NCI-H2196 treated with DMSO at 0.1 percent for 48 hours (cell line): Measurements from ENCODE around the gene UACA.
A peak's percentile ranks its signal among the peaks of the same experiment; 100 is the strongest.
"Not testable (repeated sequence)": the region's sequence is repeated elsewhere in the genome, so short reads cannot be mapped to it uniquely, and the experiment has no call there.

Experiments used
- DNase-seq: peaks from one replicate; lab custom pipeline; 2025; ENCODE audit not compliant: unreplicated experiment; lab: John Stamatoyannopoulos, UW

Gene UACA, protein sequence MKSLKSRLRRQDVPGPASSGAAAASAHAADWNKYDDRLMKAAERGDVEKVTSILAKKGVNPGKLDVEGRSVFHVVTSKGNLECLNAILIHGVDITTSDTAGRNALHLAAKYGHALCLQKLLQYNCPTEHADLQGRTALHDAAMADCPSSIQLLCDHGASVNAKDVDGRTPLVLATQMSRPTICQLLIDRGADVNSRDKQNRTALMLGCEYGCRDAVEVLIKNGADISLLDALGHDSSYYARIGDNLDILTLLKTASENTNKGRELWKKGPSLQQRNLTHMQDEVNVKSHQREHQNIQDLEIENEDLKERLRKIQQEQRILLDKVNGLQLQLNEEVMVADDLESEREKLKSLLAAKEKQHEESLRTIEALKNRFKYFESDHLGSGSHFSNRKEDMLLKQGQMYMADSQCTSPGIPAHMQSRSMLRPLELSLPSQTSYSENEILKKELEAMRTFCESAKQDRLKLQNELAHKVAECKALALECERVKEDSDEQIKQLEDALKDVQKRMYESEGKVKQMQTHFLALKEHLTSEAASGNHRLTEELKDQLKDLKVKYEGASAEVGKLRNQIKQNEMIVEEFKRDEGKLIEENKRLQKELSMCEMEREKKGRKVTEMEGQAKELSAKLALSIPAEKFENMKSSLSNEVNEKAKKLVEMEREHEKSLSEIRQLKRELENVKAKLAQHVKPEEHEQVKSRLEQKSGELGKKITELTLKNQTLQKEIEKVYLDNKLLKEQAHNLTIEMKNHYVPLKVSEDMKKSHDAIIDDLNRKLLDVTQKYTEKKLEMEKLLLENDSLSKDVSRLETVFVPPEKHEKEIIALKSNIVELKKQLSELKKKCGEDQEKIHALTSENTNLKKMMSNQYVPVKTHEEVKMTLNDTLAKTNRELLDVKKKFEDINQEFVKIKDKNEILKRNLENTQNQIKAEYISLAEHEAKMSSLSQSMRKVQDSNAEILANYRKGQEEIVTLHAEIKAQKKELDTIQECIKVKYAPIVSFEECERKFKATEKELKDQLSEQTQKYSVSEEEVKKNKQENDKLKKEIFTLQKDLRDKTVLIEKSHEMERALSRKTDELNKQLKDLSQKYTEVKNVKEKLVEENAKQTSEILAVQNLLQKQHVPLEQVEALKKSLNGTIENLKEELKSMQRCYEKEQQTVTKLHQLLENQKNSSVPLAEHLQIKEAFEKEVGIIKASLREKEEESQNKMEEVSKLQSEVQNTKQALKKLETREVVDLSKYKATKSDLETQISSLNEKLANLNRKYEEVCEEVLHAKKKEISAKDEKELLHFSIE (N-terminal part only)

GRCh38 chr15:70763120-70763949 lies at the start of gene UACA:
Gene UACA, minus strand, starts transcription at chr15:70763558. Its CDS starts 151 bp downstream, at chr15:70763407.
- peak; percentile 72 for DNase-seq

GRCh38 chr15:70812827-70813364 lies 49.5 kb upstream of the UACA start:
- DNase-seq = no peak

DNA sequence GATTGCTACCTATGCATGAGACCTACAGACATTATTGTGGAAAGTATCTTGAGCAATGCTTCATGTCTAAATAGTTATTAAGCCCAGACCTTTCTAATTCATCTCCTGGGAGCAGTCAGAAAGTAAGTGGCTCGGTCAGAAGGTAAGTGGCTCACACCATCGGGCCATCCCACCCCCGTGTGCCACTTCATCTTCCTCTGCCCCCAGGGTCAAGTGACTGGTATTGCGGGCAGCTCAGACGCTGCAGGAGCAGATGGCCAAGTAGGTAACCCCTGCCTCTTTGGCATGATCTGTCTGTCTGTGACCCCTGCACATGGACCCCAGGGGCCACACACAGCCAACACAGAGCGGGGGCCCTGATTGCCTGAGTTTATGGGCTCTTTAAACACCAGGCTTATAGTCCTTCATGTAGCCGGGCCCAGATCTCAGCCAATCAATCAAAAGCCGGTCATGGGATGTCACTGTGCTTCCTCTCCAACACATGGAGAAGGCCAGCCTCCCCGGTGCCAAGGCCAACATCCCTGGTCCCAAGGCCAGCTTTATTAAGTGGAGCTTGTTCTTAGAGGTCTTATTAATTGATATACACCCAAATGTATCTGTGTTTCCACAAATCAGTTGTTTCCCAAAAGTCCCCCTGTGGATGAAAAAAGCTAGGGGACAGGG lies 47.7 kb upstream of the UACA start:
- DNase-seq = no peak

DNA sequence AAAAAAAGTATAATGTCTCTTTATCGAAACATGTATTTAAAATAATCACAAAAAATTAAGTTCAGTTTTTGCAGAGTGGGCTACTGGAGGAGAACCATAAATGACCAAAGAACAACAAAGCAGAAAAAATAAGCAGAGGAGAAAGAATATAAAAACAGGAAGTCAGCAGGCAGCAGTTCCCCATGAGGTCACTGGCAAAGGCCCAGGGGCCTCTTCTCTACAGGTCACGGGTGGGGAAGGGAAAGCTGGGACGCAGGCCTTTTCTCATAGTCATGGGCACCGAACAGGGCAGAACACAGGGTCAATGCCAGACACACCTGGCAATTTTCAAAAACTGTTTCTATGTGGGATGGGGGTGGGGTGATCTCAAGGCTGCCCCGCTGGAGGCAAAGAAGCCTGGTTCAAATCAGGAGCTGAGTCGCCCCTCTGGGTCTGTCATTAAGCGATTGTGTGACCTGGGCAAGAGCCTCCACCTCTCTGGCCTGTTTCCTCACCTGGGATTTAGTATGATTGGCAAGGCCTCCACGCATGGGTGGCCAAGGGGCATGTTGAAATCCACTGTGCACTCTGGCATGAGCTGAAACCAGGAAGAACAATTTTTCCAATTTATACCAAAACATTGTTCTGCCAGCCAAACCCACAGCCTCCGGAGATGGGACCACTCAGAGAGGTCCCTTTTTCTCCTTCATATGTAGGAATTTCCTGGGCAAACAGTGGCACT lies 43.8 kb upstream of the UACA start:
- DNase-seq = no peak

GRCh38 chr15:70804388-70804787 lies 41.0 kb upstream of the UACA start:
- not testable (repeated sequence) for DNase-seq

DNA sequence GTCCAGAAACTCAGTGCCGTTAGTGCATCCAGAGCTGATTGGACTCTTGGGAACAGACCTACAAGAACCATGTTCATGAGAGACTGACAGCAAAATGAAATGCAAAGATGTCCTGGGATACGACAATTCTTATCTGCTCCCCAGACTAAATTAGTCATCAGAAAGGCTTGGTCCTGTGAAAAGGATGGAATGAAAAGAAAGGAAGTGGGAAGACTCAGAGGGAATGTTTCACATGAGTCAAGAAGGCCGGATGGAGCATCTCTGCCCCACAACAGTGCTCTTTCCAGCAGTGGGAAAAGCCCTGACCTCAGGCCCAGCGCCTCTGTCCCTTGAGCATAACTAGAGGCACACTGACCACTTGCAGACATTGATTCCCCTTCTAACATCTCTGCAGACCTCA lies 39.3 kb upstream of the UACA start:
- DNase-seq = no peak

- no peak for DNase-seq
Observed at GRCh38 chr15:70801109-70801508, 37.8 kb upstream of the UACA start.

DNA sequence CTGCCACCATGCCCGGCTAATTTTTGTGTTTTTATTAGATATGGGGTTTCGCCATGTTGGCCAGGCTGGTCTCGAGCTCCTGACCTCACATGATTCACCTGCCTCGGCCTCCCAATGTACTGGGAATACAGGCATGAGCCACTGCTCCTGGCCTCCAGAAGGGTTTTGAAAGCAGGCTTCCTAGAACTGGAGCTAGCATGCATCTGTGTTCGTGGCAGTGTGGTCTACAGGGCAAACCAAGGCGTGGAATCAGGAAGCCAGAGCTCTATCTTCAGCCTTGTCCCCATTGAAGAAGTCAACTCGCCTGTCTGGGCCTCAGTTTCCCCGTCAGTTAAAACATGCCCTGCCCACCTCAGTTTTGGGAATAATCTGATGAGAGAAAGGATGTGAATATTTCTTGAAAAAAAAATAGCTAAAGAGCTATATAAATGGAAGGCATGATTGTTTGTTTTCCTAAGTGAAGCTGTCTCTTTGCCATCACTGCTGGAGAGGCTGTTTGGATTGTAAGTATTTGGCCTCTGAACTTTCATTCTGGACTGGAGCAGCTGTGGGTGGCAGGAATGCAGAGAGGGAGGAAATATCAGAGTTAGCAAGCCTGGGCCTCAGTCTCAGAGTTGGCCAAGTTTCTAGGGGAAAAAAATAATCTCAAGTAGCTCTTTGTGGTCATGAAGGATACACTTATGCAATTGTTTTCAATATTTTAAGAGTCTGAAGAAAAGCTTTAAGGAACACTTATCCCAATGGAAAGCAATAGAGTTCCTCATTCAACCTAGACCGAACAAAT lies 36.5 kb upstream of the UACA start:
- no peak for DNase-seq

DNA sequence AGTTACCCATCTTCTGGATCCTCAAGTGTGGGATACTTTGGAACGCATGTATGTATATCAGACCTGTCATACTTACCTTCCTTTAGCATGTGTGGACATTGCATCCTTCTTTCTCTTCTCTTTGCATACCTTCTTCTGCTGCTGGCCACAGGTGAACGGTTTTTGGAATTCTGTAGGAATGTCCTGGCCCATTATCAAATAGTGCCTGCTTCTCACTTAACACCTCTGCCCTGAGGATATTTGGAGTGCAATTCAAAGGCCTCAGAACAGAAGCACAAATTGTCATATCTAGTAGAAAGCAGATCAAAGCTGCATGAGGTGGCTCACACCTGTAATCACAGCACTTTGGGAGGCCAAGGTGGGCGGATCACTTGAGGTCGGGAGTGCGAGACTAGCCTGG lies 34.1 kb upstream of the UACA start:
- no peak for DNase-seq

DNA sequence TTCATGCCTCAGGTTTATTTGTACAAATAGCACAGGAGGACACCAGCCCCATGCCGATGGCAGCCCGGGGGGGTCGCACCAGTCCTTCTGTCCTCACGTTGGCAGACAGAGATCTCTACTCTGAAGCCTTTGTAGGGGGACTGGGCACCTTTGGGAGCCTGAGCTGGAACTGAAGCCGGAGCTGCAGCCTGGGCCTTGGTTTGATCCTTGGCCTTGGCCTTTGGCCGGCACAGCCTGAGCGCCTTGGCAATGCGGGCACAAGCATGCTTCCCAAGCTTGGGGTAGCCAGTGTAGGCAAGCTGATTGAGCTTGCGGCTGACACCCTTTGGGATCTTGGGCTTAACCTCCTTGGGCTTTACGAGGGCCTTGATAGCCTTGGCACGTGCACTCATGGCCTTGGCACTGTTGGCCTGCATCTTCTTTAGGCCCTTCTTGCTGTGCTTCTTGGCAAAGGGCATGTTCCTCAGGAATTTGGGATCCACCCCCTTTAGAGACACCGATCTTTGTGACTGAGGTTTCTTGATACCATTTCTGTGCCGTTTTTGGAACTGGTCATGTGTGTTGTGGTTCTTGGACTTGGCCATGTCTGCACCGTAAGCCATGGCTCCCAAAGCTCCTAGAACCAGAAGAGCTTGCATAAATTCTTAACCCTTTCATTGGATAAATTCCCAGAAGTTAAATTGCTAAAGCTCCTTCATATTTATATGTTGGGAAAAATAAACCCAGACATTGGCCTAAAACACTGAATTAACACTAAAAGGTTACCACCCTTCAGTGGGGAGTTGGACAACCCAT lies 33.4 kb upstream of the UACA start:
- no peak for DNase-seq

- DNase-seq = no peak
Observed at GRCh38 chr15:70795311-70795665, 31.9 kb upstream of the UACA start.

DNA sequence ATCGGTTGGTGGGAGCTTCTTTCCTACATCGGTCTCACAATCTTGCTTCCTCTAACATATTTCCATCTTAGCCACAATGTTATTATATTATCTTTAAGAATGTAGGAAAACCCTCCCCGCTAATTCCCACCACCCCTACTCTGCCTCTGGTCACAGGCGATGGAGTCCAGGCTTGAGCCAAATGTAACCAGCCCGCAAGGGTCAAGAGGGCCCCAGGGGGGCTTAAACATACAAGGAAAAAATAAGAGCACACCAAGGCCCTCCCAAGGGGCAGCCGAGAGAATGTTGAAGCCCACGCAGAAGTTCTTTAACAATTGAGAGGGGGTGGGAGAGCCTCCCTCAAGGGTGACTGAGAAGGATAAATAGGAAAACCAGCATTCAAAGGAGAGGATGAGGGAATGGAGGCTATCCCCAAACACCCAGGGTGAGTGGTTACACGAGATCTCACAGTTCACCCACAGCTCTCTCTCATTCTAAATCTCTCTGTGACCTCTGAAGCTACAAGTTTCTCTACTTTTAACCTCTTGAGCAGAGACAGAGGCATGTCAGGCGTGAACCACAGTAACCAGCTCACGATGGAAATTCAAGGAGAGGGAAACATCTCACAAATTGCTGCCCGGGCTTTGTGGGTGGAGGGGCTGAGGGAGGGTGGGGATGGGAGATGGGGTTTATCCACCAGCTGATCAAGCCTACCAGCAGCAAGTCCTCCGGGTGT lies 31.4 kb upstream of the UACA start:
- no peak for DNase-seq

DNA sequence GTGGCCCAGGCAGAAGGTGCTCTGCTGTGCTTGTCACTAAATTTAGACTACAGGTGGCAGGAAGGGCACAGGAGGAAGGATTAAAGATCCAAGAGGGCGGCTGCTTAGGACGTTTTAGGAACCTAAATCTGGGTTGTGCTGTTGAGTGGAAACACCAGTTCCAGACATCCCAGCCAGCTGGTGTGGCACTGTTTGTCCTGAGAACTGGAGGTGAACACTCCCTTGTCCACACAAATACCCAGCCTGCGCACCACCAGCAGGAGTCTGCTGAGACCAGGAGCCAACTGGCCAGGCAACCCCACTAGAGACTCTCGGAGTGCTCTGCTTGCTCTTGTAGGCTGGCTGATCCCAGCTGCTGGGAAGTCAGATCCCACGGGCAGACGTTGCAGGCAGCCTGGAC lies 30.3 kb upstream of the UACA start:
- no peak for DNase-seq

DNA sequence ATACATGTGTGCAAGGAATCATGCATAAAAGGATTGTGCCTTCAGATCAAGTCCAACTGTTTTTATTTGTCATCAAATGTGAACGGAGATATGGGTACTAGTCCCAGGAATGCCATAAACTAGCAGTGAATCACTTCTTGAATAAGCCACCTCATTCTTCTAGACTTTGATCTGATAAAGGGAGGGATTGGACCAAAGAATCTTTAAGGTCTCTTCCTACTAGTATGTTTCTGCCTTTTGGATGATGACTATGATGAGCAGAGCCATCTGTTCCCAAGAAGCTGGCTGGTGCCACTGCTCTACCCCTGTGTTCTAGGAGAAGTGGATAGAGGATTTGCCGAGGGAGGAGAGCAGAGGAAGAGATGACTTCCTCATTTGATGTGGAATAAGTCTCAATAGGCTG lies 28.8 kb upstream of the UACA start:
- no peak for DNase-seq

- DNase-seq = no peak
Observed at GRCh38 chr15:70791259-70791658, 27.9 kb upstream of the UACA start.

DNA sequence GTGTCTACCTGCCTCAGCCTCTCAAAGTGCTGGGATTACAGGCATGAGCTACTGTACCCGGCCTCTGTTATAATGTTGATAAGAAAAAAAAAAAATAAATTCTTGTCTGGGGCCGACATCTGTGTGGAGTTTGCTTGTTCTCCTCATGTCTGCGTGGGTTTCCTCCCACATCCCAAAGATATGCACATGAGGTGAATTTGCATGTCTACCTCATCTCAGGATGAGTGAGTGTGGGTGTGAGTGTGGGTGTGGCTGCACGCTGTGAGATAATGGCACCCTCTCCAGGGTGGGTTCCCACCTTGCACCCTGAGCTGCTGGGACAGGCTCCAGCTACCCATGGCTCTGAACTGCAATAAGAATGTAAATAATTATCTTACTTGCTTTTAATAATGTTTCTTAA lies 25.9 kb upstream of the UACA start:
- DNase-seq = no peak
